H9 (cell line): ENCODE data around the gene KRT85. TPM values are rescaled to one million over a fixed set of nuclear protein-coding genes. Genes with fewer than 3 reads are reported as not detected.

Experiments used
- DNase-seq: peaks from one replicate; pipeline ENCODE4 v3.0.0-alpha.2; 2017
- H2AFZ ChIP-seq: one replicate; pipeline ENCODE4 v1.6.1; 2013; ENCODE audit warnings: mild to moderate bottlenecking, low read length, control low read depth, moderate library complexity
- H2AK5ac ChIP-seq: 2 replicates; pipeline ENCODE4 v1.6.1; 2013; ENCODE audit warnings: low read length, control low read depth, mixed read lengths; ENCODE audit not compliant: insufficient read length
- H2BK120ac ChIP-seq: one replicate; pipeline ENCODE4 v1.6.1; 2013; ENCODE audit warnings: low read depth, mild to moderate bottlenecking, low read length, control low read depth, inconsistent platforms; ENCODE audit not compliant: poor library complexity, severe bottlenecking
- H2BK12ac ChIP-seq: 2 replicates; pipeline ENCODE4 v1.6.1; 2013; ENCODE audit warnings: low read length, control low read depth, mixed read lengths, low read depth; ENCODE audit not compliant: insufficient read length
- H2BK15ac ChIP-seq: 2 replicates; pipeline ENCODE4 v1.6.1; 2013; ENCODE audit warnings: low read depth, low read length, control low read depth
- H2BK20ac ChIP-seq: one replicate; pipeline ENCODE4 v1.6.1; 2013; ENCODE audit warnings: low read depth, mild to moderate bottlenecking, low read length, control low read depth, inconsistent platforms; ENCODE audit not compliant: poor library complexity, severe bottlenecking
- H2BK5ac ChIP-seq: 2 replicates; pipeline ENCODE4 v1.6.1; 2013; ENCODE audit warnings: low read length, control low read depth, mixed read lengths; ENCODE audit not compliant: insufficient read length
- H3K14ac ChIP-seq: 2 replicates; pipeline ENCODE4 v1.6.1; 2013; ENCODE audit warnings: low read length, control low read depth; ENCODE audit not compliant: insufficient read depth
- H3K18ac ChIP-seq: 2 replicates; pipeline ENCODE4 v1.6.1; 2013; ENCODE audit warnings: low read depth, mild to moderate bottlenecking, mixed read lengths, low read length, control low read depth; ENCODE audit not compliant: insufficient read length
- H3K23ac ChIP-seq: 2 replicates; pipeline ENCODE4 v1.6.1; 2013; ENCODE audit warnings: low read length, control low read depth, mixed read lengths, low read depth; ENCODE audit not compliant: insufficient read length
- H3K23me2 ChIP-seq: 2 replicates; pipeline ENCODE4 v1.6.1; 2013; ENCODE audit warnings: low read depth, mild to moderate bottlenecking, mixed read lengths, low read length, control low read depth; ENCODE audit not compliant: insufficient read length, poor library complexity, severe bottlenecking
- H3K27ac ChIP-seq: 2 replicates; pipeline ENCODE4 v1.5.1; 2013; ENCODE audit warnings: low read length, control low read depth, mixed read lengths, low read depth; ENCODE audit not compliant: insufficient read length
- H3K27me3 ChIP-seq: 2 replicates; pipeline ENCODE4 v1.6.1; 2013; ENCODE audit warnings: low read length, control low read depth, inconsistent platforms; ENCODE audit not compliant: insufficient read depth
- H3K4ac ChIP-seq: 2 replicates; pipeline ENCODE4 v1.6.1; 2013; ENCODE audit warnings: low read depth, mild to moderate bottlenecking, control low read depth, inconsistent platforms, low read length, moderate library complexity
- H3K4me1 ChIP-seq: 2 replicates; pipeline ENCODE4 v1.6.1; 2013; ENCODE audit warnings: low read length, control low read depth, inconsistent platforms; ENCODE audit not compliant: insufficient read depth
- H3K4me2 ChIP-seq: 2 replicates; pipeline ENCODE4 v1.6.1; 2013; ENCODE audit warnings: low read length, control low read depth, mixed read lengths; ENCODE audit not compliant: insufficient read length, insufficient read depth
- H3K56ac ChIP-seq: 2 replicates; pipeline ENCODE4 v1.6.1; 2013; ENCODE audit warnings: low read depth, mild to moderate bottlenecking, mixed read lengths, low read length, control low read depth; ENCODE audit not compliant: insufficient read length
- H3K79me1 ChIP-seq: 2 replicates; pipeline ENCODE4 v1.6.1; 2013; ENCODE audit warnings: low read depth, mild to moderate bottlenecking, moderate library complexity, low read length, control low read depth, inconsistent platforms; ENCODE audit not compliant: insufficient read depth, poor library complexity, severe bottlenecking
- H3K79me2 ChIP-seq: 2 replicates; pipeline ENCODE4 v1.6.1; 2013; ENCODE audit warnings: low read length, control low read depth, inconsistent platforms; ENCODE audit not compliant: insufficient read depth
- H3K9ac ChIP-seq: 2 replicates; pipeline ENCODE4 v1.6.1; 2013; ENCODE audit warnings: low read length, control low read depth, mixed read lengths; ENCODE audit not compliant: insufficient read length; ENCODE audit errors: extremely low read depth
- H3K9me3 ChIP-seq: one replicate; pipeline ENCODE4 v1.6.1; 2013; ENCODE audit warnings: low read depth, low read length, inconsistent platforms; ENCODE audit not compliant: control insufficient read depth
- H3T11ph ChIP-seq: one replicate; pipeline ENCODE4 v1.6.1; 2013; ENCODE audit warnings: mild to moderate bottlenecking, low read length, control low read depth, inconsistent platforms
- H4K20me1 ChIP-seq: one replicate; pipeline ENCODE4 v1.6.1; 2013; ENCODE audit not compliant: control insufficient read depth, insufficient read length, insufficient read depth
- H4K5ac ChIP-seq: 2 replicates; pipeline ENCODE4 v1.6.1; 2013; ENCODE audit warnings: low read depth, mild to moderate bottlenecking, mixed read lengths, low read length, control low read depth; ENCODE audit not compliant: insufficient read length
- H4K8ac ChIP-seq: replicated peaks from 2 replicates; pipeline ENCODE4 v1.6.1; 2013; ENCODE audit warnings: low read length, control low read depth, mixed read lengths, low read depth; ENCODE audit not compliant: insufficient read length
- H4K91ac ChIP-seq: 2 replicates; pipeline ENCODE4 v1.6.1; 2013; ENCODE audit warnings: low read depth, mild to moderate bottlenecking, moderate library complexity, mixed read lengths, low read length, control low read depth; ENCODE audit not compliant: insufficient read length
- H3K27ac Mint-ChIP-seq, 3 experiments: 2 replicates in 2 of 3; 3 replicates in 1 of 3; pipeline ENCODE4 v1.8.0; 2020 to 2021; ENCODE audit warnings: mixed read lengths in 3 of 3, mild to moderate bottlenecking in 1 of 3, moderate library complexity in 1 of 3
- H3K27me3 Mint-ChIP-seq: 2 replicates; pipeline ENCODE4 v1.8.0; 2021; ENCODE audit warnings: low read depth, mild to moderate bottlenecking, moderate library complexity, mixed read lengths
- H3K36me3 Mint-ChIP-seq, 3 experiments: 2 replicates in 2 of 3; 3 replicates in 1 of 3; pipeline ENCODE4 v1.8.0; 2020 to 2021; ENCODE audit warnings: low read depth in 3 of 3, mixed read lengths in 3 of 3; ENCODE audit not compliant: insufficient read depth in 1 of 3
- H3K4me1 Mint-ChIP-seq, 2 experiments: 2 replicates each; pipeline ENCODE4 v1.8.0; 2020; ENCODE audit warnings: mixed read lengths in 2 of 2
- H3K4me3 Mint-ChIP-seq, 2 experiments: 2 replicates in 1 of 2; 3 replicates in 1 of 2; pipeline ENCODE4 v1.8.0; 2020 to 2021; ENCODE audit warnings: mild to moderate bottlenecking in 2 of 2, mixed read lengths in 2 of 2, moderate library complexity in 1 of 2
- H3K9me3 Mint-ChIP-seq, 2 experiments: 2 replicates in 1 of 2; 3 replicates in 1 of 2; pipeline ENCODE4 v1.8.0; 2020; ENCODE audit warnings: mild to moderate bottlenecking in 2 of 2, mixed read lengths in 2 of 2, moderate library complexity in 1 of 2
- CTCF ChIP-seq: fragments of 200-600 bp; sonication (generic); conservative IDR thresholded peaks from 3 replicates; pipeline ENCODE4 v1.8.0; 2021; ENCODE audit warnings: antibody characterized with exemption, mild to moderate bottlenecking
- WGBS: extraction: QIAGEN DNeasy Blood & Tissue Kit; methylation state at CpG from one replicate; pipeline ENCODE4 v1.1.7; 2013; ENCODE audit warnings: missing lambda C conversion rate, low lambda C conversion rate, mixed read lengths; ENCODE audit not compliant: insufficient read length; ENCODE audit errors: extremely low coverage; 5-methylcytosine and 5-hydroxymethylcytosine counted together
- total RNA-seq: library from RNA; stranded (reverse); gene quantifications from 2 replicates; pipeline ENCODE4 v1.2.1, GENCODE V29; 2021

The KRT85 gene
- total RNA-seq, 1 experiment from 2014 or later: not detected

DNA sequence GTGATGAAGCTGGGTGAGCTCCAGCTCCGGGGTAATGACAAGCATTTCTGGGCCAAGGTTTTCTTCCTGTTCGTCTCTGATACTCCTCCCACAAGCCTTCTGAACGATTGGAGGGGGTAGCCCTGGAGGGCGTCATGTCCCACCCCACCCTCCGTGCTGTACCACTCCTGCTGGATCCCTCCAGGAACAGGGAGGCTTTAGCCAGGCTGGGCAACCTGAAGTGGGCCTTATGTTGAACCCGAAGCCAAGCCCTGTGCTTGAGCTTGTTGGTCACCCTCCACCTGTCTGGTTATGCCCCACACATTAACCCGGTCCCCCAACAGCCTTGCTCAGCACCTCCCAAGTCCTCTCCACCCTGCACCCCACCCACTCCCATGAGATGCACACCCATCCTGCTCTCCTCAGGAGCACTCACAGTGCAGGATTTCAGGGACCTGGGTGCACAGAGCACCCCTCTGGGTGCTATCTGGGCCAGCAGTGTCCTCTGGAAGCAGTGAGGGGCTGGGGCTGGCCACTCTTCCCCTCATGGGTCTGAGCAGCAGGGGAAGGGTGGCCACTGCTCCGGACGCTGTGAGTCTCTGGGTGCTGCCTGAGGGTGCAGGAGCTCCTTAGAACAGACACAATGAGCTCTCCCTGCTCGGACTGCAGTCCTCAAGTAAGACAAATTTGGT is 39.3 kb downstream of the KRT85 start:
- Histone ChIP-seq H3K14ac (no peak overlapping the region), H3K18ac (no peak overlapping the region), H2BK12ac (no peak overlapping the region), H2AK5ac (no peak overlapping the region), H2BK120ac (no peak overlapping the region), H2BK20ac (no peak overlapping the region), H3K27ac (no peak overlapping the region), H3K9ac (no peak overlapping the region), H4K5ac (no peak overlapping the region), H4K91ac (no peak overlapping the region), H2AFZ (no peak overlapping the region), H3K23ac (no peak overlapping the region), H3K23me2 (no peaks in the 10 kb centered on the region), H3T11ph (no peak overlapping the region), H3K4me1 (0 out of 2 replicates have a peak, but pooled peaks cover 2% of the 10 kb centered on the region), H3K4ac (no peak overlapping the region), H3K27me3 (no peaks in the 10 kb centered on the region), H3K56ac (no peak overlapping the region), H3K79me2 (no peaks in the 10 kb centered on the region), H4K20me1 (no peaks in the 10 kb centered on the region), H3K4me2 (no peak overlapping the region), H2BK5ac (no peak overlapping the region), H3K79me1 (no peaks in the 10 kb centered on the region), H2BK15ac (no peak overlapping the region), H3K9me3 (no peaks in the 10 kb centered on the region), H4K8ac (no peak overlapping the region)
- no peak; the same call in 1 of the 3 replicates for TF ChIP-seq CTCF
- Mint-ChIP-seq H3K36me3 (no peaks in the 10 kb centered on the region), H3K4me3 (no peak overlapping the region), H3K27ac (no peak overlapping the region), H3K4me1 (peaks cover 8% of the 10 kb centered on the region in 2 experiments; a peak in 2 of 4 replicates), H3K9me3 (no peaks in the 10 kb centered on the region), H3K27me3 (peaks cover 15% of the 10 kb centered on the region)
- no CpG with 5 or more reads among the region's 10 CpGs for WGBS
- no peak for DNase-seq
